Vagina (tissue), 2 donors: ENCODE data around the gene XCL2. TPM values are rescaled to one million over a fixed set of nuclear protein-coding genes. Genes with fewer than 3 reads are reported as not detected.

Source experiments
- DNase-seq, 2 donors: peaks; one replicate each; pipeline ENCODE4 v3.0.0-alpha.2; 2017; ENCODE audit errors: extremely low spot score in 2 of 2
- H3K27ac ChIP-seq: fragments of 200-600 bp; sonication (generic); one replicate; pipeline ENCODE4 v1.5.1; 2019
- H3K27me3 ChIP-seq: fragments of 200-600 bp; sonication (generic); one replicate; pipeline ENCODE4 v1.5.1; 2019
- H3K36me3 ChIP-seq, 2 donors: fragments of 200-600 bp; sonication (generic); one replicate each; pipeline ENCODE4 v1.5.1; 2017 to 2019
- H3K4me1 ChIP-seq: fragments of 200-600 bp; sonication (generic); one replicate; pipeline ENCODE4 v1.5.1; 2019
- H3K4me3 ChIP-seq, 2 donors: fragments of 200-600 bp; sonication (generic); 1 replicate in 1 of 2; 2 replicates in 1 of 2; pipeline ENCODE4 v1.5.1; 2016 to 2019
- H3K9me3 ChIP-seq: fragments of 200-600 bp; sonication (generic); one replicate; pipeline ENCODE4 v1.5.1; 2019
- CTCF ChIP-seq, 3 experiments: fragments of 450-650 bp in 2 of 3; fragments of 200-600 bp in 1 of 3; sonication (generic) in 1 of 3; IDR thresholded peaks; one replicate each; pipeline ENCODE4 v1.5.1; 2017 to 2019; ENCODE audit warnings: antibody characterized with exemption in 3 of 3, mild to moderate bottlenecking in 2 of 3, moderate library complexity in 2 of 3
- POLR2A ChIP-seq, 2 donors: fragments of 450-650 bp; IDR thresholded peaks; one replicate each; pipeline ENCODE4 v1.6.1; 2017; ENCODE audit warnings: antibody characterized with exemption in 2 of 2, mild to moderate bottlenecking in 2 of 2, moderate library complexity in 2 of 2
- POLR2AphosphoS5 ChIP-seq, 2 donors: sonication (generic); formaldehyde crosslinking; IDR thresholded peaks; one replicate each; pipeline ENCODE4 v1.9.0; 2017; ENCODE audit warnings: antibody characterized with exemption in 2 of 2, mild to moderate bottlenecking in 2 of 2, low read depth in 1 of 2; ENCODE audit not compliant: insufficient read depth in 1 of 2
- intact Hi-C: fragments of 100-400 bp; cut with DNase I; formaldehyde crosslinking; loops from one replicate; pipeline ENCODE4 v1.15.1; 2023
- total RNA-seq: library from RNA; depleted of rRNA; stranded (reverse); fragments of >200 nt; gene quantifications from one replicate; pipeline ENCODE4 v1.2.3, GENCODE V29; 2016

Gene XCL2
- total RNA-seq, 1 donor from 2014 or later = not detected

GRCh38 chr1:168567007-168567406 is 23.2 kb upstream of the XCL2 start:
- intact Hi-C loops = no loop called here
- H3K9me3 ChIP-seq = no peaks in the 10 kb centered on the region
- H3K4me3 ChIP-seq = no peak overlapping the region
- no peaks in the 10 kb centered on the region for H3K27me3 ChIP-seq
- H3K27ac ChIP-seq = no peak overlapping the region
- H3K36me3 ChIP-seq = no peaks in the 10 kb centered on the region
- TF ChIP-seq POLR2AphosphoS5 (IDR thresholded peaks at IDR 0.05; ENCODE audit: insufficient read depth in 1 of 2, low read depth in 1 of 2) (no peak), CTCF (IDR thresholded peaks at IDR 0.05) (no peak), POLR2A (IDR thresholded peaks at IDR 0.05) (no peak)
- no peaks in the 10 kb centered on the region for H3K4me1 ChIP-seq
- no peak for DNase-seq

- Histone ChIP-seq H3K27me3 (no peaks in the 10 kb centered on the region), H3K4me3 (no peak overlapping the region), H3K36me3 (no peaks in the 10 kb centered on the region), H3K4me1 (no peaks in the 10 kb centered on the region), H3K9me3 (no peaks in the 10 kb centered on the region), H3K27ac (no peak overlapping the region)
- TF ChIP-seq POLR2A (IDR thresholded peaks at IDR 0.05) (no peak), POLR2AphosphoS5 (IDR thresholded peaks at IDR 0.05; ENCODE audit: insufficient read depth in 1 of 2, low read depth in 1 of 2) (no peak), CTCF (IDR thresholded peaks at IDR 0.05) (no peak)
- intact Hi-C loops = no loop called here
- no peak for DNase-seq
Measured at GRCh38 chr1:168565825-168566224, 22.0 kb upstream of the XCL2 start.

- Histone ChIP-seq H3K27me3 (no peaks in the 10 kb centered on the region), H3K9me3 (no peaks in the 10 kb centered on the region), H3K27ac (no peak overlapping the region), H3K4me3 (no peak overlapping the region), H3K4me1 (no peaks in the 10 kb centered on the region), H3K36me3 (no peaks in the 10 kb centered on the region)
- intact Hi-C loops = no loop called here
- TF ChIP-seq POLR2A (IDR thresholded peaks at IDR 0.05) (no peak), CTCF (IDR thresholded peaks at IDR 0.05) (no peak), POLR2AphosphoS5 (IDR thresholded peaks at IDR 0.05; ENCODE audit: insufficient read depth in 1 of 2, low read depth in 1 of 2) (no peak)
- no peak for DNase-seq
Measured at GRCh38 chr1:168561989-168562388, 18.2 kb upstream of the XCL2 start.

- intact Hi-C loops = no loop called here
- H3K27me3 ChIP-seq = no peaks in the 10 kb centered on the region
- no peak for DNase-seq
- no peaks in the 10 kb centered on the region for H3K4me1 ChIP-seq
- TF ChIP-seq POLR2AphosphoS5 (IDR thresholded peaks at IDR 0.05; ENCODE audit: insufficient read depth in 1 of 2, low read depth in 1 of 2) (no peak), POLR2A (IDR thresholded peaks at IDR 0.05) (no peak), CTCF (IDR thresholded peaks at IDR 0.05) (no peak)
- no peak overlapping the region for H3K4me3 ChIP-seq
- H3K9me3 ChIP-seq = no peaks in the 10 kb centered on the region
- H3K36me3 ChIP-seq = no peaks in the 10 kb centered on the region
- H3K27ac ChIP-seq = no peak overlapping the region
Measured at GRCh38 chr1:168560370-168560769, 16.6 kb upstream of the XCL2 start.

- Histone ChIP-seq H3K27me3 (no peaks in the 10 kb centered on the region), H3K36me3 (no peaks in the 10 kb centered on the region), H3K9me3 (no peaks in the 10 kb centered on the region), H3K4me3 (no peak overlapping the region), H3K4me1 (no peaks in the 10 kb centered on the region), H3K27ac (no peak overlapping the region)
- no peak for DNase-seq
- intact Hi-C loops = no loop called here
- TF ChIP-seq CTCF (IDR thresholded peaks at IDR 0.05) (no peak), POLR2AphosphoS5 (IDR thresholded peaks at IDR 0.05; ENCODE audit: insufficient read depth in 1 of 2, low read depth in 1 of 2) (no peak), POLR2A (IDR thresholded peaks at IDR 0.05) (no peak)
Measured at GRCh38 chr1:168556647-168557046, 12.8 kb upstream of the XCL2 start.
